NT2/D1 (cell line): ENCODE results near the gene ARRDC3.

Source experiments
- SUZ12 ChIP-seq: IDR thresholded peaks from 2 replicates; pipeline ENCODE4 v1.6.1; 2011; ENCODE audit not compliant: insufficient read length, insufficient read depth; ENCODE audit errors: extremely low read depth
- YY1 ChIP-seq: IDR thresholded peaks from 2 replicates; pipeline ENCODE4 v1.6.1; 2011; ENCODE audit not compliant: insufficient read length, insufficient read depth

- TF ChIP-seq SUZ12 (no peak), YY1 (no peak)
Observed at GRCh38 chr5:91374893-91375520, 8.1 kb downstream of the ARRDC3 start.
